Spleen (tissue), 7 donors: ENCODE measurements around the gene BRCA2.

Experiments used
- CTCF ChIP-seq, 11 experiments: fragments of 200-600 bp in 7 of 11; fragments of 450-650 bp in 4 of 11; sonication (generic) in 4 of 11; IDR thresholded peaks in 8 of 11; conservative IDR thresholded peaks in 3 of 11; 1 replicate in 7 of 11; 2 replicates in 4 of 11; pipeline versions ENCODE4 v1.4.0 to v1.8.0; 2016 to 2021; ENCODE audit warnings: antibody characterized with exemption in 11 of 11, inconsistent platforms in 4 of 11, mild to moderate bottlenecking in 1 of 11
- POLR2A ChIP-seq, 3 donors: fragments of 450-650 bp; IDR thresholded peaks; one replicate each; pipeline ENCODE4 v1.5.1; 2017; ENCODE audit warnings: antibody characterized with exemption in 3 of 3, mild to moderate bottlenecking in 1 of 3
- POLR2AphosphoS5 ChIP-seq, 3 donors: sonication (generic); formaldehyde crosslinking; IDR thresholded peaks; one replicate each; pipeline ENCODE4 v1.5.1; 2017; ENCODE audit warnings: antibody characterized with exemption in 3 of 3
- donor health status: DM: no; HTN: no; CAD: no; lungs with moderate emphysema.
- donor health status: DM: no; HTN: no; CAD: no.
- donor health status: DM: no; HTN: no; CAD: no.

DNA sequence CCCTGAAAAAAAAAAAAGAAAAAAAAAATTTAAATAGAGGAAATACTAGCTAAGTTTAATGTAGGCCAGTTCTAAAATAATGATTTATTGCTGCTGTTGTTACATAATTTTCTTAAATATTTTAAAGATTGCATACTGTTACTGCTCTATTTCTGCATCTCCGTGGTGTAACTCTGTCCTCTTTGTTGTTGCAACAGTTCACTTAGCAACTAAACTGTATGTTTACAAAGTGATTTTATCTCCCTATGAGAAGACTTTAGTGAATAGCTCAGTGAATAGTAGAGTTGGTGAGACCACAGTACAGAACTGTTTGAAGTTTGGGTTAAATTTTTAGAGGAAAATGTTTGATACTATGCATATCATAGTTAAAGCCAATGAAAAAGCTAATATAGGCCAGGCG is 19.4 kb downstream of the BRCA2 start:
- TF ChIP-seq POLR2A (IDR thresholded peaks at IDR 0.05) (no peak), CTCF (IDR thresholded peaks at IDR 0.05 in 8 of 11, conservative IDR thresholded peaks at IDR 0.05 in 3 of 11) (no peak), POLR2AphosphoS5 (IDR thresholded peaks at IDR 0.05) (no peak)
